ENCODE measurements around the gene PARP9.
A peak's percentile ranks its signal among the peaks of the same experiment; 100 is the strongest.
"Not testable (repeated sequence)": the region's sequence is repeated elsewhere in the genome, so short reads cannot be mapped to it uniquely, and the experiment has no call there.

The PARP9 gene

DNA sequence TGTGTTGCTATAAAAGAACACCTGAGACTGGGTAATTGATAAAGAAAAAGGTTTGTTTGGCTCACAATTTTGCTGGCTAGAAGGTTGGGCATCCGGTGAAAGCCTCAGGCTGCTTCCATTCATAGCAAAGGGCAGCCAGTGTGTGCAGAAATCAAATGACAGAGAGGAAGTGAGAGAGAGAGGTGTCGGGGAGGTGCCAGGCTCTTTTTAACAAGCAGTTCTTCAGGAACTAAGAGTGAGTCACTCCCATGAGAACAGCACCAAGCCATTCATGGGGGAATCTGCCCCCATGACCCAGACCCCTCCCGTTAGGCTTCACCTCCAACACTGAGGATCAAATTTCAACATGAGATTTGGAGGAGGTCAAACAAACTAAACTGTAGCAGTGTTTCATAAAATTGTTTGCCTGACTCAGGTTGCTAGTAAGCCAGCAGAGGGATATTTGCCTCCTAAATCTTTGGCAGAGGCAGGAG, 8.9 kb upstream of the PARP9 start:
- DNase-seq = no peak

DNA sequence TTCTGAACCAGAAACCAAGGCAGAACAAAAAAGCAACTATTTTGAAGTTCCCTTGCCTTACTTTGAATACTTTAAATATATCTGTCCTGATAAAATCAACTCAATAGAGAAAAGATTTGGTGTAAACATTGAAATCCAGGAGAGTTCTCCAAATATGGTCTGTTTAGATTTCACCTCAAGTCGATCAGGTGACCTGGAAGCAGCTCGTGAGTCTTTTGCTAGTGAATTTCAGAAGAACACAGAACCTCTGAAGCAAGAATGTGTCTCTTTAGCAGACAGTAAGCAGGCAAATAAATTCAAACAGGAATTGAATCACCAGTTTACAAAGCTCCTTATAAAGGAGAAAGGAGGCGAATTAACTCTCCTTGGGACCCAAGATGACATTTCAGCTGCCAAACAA, 4.7 kb upstream of the PARP9 start:
- DNase-seq = no peak

DNA sequence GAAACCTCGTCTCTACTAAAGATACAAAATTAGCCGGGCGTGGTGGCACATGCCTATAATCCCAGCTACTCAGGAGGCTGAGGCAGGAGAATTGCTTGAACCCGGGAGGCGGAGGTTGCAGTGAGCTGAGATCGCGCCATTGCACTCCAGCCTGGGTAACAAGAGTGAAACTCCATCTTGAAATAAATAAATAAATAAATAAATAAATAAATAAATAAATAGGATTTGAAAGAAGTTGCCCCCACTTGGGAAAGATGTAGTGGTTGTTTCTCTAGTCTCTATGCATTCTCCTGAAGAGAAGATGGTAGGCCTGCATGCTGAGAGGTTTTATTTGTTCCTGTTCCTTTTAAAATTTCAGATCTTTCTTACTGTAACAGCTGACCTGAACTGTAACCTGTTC, 4.0 kb upstream of the PARP9 start:
- not testable (repeated sequence) for DNase-seq

DNA sequence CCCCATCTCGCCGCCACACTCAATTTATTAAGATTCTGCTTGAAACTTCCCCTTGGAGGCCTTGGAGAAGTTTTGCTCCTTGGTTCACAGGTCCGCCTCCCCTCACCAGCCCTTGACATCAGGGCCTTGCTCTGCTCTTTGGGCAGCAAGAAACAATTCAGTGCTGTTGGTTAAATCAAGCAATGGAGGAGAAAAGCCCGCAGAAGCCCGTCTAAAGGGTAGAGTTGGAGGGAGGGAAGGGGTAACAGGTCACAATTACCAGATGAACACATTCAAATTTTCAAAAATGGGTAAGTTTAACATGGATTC, 429 bp downstream of the PARP9 start:
- DNase-seq = no peak

DNA sequence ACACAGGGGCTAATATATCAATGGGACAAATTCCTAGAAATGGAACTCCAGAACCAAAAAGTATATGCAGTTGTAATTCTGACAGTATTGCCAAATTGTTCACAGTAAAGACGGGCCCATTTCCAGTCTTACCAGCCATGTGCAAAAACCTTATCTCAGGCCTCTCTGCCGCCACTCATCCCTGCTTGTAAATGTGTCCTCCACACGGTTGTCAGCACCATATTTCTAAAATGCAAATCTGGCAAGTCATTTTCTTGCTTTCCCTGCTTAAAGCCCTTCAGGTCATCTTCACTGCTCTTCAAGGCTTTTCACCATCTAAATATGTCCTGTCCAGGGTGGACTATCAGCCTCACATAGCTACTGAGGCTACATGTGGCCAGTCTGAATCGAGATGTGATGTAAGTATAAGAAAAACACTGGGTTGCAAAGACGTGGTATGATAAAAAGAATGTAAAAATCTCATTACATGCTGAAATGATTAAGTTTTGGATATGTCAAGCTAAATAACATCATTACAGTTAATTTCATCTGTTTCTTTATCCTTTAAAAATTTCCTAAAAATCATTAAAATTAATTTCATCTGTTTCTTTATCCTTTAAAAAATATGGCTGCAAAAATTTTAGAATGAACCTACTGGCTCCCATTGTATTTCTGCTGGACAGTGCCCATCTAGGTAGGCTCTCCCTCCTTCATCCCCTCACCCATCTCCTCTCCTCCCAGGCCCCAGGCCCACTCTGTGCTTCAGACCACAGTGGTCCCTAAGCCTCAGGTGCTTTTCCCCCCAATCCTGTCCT, 980 bp downstream of the PARP9 start:
- no peak for DNase-seq

DNA sequence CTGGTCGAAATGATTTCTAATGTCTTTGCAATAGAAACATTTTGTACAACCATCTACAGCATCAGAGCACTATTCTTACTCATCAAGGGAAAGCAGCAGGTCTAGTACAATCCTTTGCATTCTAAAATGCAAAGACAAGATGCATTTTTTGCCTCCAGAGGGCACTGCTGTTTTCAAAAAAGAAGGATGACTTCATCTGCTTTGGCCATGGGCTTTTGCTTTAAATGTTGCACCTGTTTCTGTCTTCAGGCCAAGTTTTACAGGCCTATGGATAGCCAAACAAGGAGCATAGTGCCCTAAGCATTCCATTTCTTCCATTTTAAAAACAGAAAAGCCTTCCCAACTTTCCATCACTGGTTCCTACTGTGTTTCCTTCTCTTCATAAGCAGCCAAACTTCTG, 3.4 kb downstream of the PARP9 start:
- no peak for DNase-seq

DNA sequence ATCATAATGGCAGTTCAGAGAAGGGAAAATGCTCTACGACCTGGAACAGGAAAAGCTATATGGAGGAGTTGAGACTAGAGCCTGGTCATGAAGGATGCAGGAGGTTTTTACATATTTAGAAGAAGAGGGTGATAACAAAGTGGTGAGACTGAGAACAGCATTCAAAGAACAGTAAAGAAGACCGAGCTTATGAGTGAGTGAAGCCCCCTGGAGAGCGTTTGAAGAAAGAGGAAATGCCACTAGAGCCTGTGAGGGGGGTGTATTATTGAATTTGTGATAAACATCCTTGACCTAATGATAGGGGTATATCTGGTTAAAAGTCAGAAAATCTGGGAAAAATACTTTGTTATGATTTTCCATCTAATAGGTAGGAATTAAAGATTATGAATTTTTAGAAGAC, 4.2 kb downstream of the PARP9 start:
- DNase-seq = no peak

DNA sequence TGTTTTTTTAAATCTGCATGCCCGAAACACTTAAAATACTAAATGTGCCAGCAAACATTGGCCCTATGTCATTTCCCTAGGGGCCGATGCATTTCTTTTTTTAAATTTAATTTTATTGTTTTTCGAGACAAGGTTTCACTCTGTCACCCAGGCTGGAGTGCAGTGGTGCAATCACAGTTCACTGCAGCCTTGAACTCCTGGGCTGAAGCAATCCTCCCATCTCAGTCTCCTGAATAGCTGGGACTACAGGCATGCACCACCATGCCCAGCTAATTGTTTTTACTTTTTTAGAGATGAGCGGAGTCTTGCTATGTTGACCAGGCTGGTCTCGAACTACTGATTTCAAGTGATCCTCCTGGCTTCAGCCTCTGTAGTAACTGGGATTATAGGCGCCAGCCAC, 5.5 kb downstream of the PARP9 start:
- DNase-seq = no peak

DNA sequence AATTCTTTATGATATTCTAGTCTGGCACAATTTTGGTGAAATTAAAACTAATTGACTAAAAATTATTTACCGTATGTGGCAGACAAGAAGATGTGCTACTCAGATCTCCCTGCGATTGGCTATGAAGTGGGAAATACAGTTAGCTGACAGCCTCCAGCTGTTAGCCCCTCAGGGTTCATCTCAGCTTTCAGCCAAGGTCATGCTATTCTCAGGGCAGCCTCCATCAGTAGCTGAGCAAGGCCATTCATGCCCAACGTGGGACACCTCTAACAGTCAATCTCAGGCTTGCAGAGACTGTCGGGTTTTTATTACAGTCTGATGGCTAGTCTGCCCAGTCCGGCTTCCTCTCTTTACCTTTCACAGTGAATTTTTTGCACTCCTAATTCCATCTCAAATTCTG, 6.7 kb downstream of the PARP9 start:
- DNase-seq = no peak

DNA sequence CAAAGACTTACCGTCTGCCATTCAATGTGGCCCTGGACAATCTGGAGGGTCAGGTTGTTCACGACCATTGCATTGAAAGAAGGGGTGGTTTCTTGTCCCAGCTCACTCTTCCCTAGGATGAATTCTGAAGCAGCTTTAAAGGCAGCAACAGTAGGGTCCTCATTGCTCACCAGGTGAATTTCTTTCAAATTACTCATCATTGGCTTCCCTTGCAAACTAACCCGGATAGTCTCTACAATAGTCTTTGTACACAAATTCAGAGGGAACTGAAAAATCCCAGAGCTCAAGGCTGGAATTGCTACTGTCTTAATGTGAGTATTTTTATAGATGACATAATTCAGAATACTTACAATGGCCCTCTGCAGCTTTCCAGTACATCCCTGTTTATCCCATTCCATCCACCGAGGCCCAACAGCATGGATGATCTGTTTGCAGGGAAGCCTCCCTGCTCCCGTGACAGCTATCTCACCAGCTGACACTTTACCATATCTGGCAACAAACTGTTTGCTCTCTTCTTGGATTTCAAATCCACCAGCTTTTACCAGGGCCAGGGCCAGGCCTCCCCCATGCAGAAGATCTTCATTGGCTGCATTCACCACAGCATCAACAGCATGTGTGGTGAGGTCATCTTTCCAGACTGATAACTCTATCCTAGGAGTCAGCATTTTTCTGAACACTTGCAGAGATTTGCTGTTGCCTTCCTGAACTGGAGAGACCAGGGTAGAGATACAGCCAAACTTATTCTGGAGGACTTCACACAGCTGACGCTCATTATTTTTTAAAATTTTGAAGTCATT, 8.6 kb downstream of the PARP9 start:
- DNase-seq = peak; percentile 6

DNA sequence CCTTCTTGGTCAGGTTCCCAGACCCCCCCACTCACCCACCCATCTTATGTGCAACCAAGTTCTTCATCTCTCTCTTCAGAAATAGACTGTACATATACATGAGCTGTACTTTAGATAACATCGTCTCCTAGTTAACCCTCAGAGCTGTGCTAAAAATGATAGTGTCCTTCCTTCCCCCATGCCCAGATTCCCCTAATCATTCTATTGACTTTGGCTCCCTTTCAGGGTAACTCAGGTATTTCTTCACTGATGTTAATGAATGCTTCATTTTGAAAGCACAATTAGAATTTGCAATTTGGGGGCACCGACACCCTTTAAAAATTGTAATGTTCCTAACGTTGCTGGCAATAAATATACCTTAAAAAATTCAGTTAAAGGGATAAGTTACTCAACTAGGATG, 10.9 kb downstream of the PARP9 start:
- no peak for DNase-seq

DNA sequence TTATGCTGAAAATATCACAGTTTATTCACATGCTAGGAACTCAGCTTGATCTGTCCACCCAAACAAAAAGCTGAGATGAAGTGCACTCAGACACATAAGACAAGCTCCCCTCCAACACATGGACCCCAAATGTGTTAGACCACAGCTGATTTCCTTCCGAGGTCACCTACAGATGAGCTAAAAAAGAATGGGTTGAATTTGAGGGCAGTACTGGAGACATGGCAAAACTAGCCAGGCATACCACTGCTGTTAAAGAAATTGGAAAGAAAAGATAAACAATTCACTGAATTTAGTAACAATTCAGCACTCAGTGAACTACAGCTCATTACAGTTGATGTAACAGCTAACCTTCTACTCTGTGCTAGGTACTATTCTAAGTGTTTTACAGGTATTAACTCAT, 15.5 kb downstream of the PARP9 start:
- no peak for DNase-seq

DNA sequence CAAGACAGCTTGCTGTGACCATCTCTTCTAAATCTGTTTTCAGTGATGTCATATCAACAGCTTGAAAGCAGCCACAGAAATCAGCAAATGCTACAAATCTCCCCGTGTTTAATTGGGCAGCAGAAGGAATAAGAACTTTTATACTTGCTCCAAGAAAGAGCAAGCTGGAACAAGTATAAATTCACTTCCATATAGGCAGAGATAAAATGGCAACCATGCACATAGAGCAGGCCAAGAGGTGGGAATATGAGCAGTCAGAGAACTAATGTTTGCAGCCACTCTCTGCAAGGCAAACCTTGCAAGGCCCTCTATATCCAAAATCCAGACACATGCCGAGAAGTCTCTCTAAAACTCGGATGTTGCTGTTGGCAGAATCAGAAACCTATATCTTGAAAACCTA, 16.0 kb downstream of the PARP9 start:
- DNase-seq = no peak

DNA sequence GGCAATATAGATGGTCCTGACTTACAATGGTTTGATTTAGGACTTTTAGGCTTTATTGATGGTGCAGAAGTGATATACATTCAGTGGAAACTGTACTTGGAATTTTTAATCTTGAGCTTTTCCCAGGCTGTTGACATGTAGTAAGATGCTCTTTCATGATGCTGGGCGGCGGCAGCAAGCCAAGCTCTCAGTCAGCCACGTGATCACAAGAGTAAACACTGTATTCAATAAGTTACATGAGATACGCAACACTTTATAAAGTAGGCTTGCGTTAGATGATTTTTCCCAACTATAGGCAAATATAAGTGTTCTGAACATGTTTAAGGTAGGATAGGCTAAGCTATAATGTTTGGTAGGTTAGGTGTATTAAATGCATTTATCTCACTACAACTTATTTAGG, 17.9 kb downstream of the PARP9 start:
- DNase-seq = no peak

DNA sequence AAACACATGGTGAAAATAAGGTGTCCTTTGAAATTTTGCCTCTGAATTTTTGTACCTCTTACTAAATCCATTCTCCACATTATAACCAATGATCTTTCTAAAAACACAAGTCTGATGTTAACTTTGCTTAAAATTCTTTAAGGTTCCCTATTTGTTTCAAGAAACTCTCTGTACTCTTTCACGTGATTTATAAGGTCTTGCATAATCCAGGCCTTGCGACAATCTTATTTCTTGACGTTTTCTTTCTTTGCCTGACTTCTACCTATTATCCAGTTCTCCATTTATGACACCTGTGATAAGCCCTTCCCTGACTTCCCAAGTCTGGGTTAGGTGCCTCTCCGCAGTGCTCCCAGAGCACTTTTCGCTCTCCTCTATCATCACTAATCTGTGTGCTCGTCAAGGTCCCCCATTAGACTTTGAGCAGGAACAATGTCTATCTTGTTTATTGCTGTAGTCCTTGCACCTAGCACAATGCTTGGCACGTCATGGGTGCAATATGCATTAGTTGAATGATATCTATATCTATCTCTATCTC, 25.1 kb downstream of the PARP9 start:
- no peak for DNase-seq

DNA sequence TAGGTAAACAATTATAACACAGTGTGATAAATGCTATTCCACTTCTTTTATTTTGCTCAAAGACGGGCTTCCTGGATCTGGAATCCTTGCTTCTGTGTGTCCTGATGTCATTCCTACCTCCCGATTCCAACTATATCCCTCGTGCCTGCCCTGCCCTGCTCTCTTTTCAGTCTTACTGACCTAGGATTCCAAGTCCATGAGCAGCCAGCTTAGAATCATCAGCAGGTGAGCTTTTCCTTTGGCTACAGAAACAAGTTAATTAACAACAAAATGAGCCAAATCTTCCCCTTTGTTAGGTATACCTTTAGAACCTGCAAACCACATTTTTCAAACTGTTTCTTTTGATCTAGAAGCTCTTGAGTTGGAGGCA, 27.5 kb downstream of the PARP9 start:
- DNase-seq = no peak

DNA sequence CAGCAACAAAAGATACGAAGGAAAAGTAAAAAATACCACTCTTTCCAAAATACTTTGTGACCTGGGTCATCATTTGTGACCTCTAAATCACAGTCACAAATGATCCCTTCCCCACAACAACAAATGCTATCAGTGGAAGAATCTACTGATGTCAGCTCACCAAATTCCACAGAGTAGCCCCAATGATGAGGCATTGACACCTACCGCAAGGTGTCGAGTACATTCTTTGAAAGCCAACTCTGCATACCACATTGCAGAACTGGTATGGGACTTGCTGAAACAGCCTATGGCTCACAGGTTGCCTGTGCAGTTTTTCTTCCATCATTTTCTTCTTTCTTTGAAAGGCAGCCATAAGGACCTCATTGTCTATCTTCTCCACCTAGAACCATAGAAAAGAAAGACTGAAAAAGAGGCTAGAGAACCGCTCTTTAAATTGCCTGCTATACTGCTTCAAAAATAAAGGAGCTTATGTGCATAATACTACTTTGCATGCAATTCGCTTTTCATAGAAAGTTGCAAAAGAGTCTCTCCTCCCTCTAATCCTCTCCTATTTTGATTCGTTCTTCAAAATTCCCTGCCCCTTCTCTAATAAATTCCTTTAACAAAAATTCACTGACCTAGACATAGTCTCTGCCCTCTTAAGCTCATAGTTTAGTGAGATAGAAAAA, 28.0 kb downstream of the PARP9 start:
- DNase-seq = no peak

DNA sequence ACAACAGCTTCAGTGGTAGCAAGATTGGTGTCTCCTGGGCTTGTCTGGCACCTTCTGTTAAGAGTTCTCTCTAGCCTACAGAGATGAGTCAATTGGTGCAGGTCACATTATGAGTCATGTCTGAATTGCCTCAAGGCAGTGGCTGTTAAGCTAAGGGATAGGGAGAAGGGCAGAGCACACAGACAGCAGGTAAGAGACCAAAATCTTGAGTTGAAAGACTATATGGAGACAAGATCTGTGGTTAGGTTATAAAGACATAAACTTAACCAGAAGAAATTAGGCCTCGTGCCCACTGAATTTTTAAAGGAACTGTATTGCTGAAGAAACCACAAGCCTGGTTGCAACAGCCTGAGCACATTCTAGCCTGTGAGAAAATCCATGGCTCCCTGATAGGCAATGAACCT, 30.2 kb downstream of the PARP9 start:
- DNase-seq = no peak

DNA sequence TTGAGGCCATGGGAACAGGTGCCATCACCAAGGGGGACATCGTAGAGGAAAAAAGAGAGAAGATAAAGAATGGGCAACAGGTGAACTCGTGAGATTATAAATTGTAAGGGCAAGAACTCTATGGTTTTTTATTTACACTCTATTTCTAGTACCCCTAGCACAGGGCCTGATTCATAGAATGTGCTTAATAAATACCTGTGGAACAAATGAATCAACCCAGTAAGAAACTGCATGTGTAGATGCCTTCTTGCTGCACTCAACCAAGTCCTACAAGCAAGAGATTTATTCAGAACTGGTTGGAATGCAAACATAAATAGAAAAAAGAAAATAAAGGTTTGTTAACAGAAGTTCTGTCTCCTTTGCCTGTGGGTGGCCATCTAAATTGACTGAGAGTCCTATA, 30.6 kb downstream of the PARP9 start:
- no peak for DNase-seq

DNA sequence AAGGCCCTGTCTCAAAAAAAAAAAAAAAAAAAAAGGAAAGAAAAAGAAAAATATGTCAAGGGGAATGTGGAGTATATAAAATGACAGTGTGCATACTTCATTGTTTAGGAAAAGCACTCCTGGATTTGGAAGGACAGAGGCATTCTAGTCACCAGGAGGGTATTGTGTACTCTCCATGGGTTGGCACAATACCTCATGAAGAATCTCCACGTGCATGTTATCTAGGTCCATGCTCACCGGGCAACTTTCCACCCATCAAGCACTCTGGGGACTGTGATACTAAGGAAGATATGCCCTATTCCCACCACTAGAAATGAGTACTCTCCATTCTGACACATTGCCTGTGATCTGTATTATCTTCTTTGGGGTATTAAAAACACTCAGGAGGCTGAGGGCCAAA, 33.9 kb downstream of the PARP9 start:
- DNase-seq = no peak

DNA sequence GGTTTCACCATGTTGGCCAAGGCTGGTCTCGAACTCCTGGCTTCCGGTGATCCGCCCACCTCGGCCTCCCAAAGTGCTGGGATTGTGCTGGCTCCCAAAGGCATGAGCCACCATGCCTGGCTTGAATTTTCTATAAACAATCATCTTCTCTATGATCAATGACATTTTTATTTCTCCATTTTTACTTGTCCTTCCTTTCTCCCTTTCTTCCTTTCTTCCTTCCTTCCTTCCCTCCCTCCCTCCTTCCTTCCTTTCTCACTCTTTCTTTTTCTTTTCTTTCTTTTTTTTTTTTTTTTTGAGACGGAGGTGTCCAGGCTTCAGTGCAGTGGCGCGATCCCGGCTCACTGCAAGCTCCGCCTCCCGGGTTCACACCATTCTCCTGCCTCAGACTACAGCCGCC, 40.8 kb downstream of the PARP9 start:
- no peak for DNase-seq

DNA sequence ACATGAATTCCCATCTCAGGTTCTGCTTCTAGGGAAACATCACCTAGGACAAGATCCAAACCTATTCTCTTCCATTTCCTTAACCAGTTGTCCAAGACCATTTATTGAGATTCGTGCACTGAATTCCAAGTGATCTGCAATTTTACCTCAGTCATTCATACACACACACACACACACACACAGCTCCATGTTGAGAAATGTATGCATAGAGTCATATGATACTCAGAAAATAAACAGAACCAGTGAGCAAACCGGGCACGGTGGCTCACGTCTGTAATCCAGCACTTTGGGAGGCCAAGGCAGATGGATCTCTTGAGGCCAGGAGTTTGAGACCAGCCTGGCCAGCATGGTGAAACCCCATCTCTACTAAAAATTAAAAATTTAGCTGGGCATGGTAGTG, 43.2 kb downstream of the PARP9 start:
- no peak for DNase-seq

DNA sequence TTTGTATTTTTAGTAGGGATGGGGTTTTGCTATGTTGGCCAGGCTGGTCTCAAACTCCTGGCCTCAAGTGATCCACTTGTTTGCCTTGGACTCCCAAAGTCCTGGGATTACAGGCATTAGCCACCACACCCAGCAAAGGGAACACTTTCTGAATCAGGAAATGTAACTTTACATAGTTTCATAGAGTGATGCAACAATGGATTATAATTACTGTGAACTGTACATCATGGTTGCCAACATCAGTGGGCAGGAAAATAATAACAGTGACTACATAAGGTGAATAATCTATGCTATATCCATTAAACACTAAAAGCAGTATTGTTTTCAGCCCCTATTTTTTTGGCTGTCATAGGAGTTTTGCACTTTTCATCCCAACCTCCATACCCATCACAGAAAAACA, 44.4 kb downstream of the PARP9 start:
- DNase-seq = no peak

DNA sequence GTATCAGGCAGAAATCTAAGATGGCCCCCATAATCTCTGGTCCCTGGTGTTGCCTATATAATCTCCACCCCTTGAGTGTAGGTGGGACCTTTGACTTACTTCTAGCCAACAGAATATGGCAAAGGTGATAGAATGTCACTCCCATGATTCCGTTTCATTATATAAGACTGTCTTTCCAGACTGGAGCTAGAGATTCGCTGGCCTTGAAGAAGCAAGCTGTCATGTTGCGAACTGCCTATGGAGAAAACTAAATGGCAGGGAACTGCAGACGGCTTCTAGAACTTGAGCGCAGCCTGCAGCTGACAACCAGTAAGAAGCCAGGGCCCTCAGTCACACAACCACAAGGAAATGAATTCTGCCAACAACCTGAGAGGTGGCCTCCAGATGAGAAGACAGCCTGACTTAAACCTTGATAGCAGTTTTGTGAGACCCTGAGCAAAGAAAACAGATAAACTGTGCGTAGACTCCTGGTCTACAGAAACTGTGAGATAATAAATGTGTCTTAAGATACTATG, 47.2 kb downstream of the PARP9 start:
- DNase-seq = no peak
